ENCODE measurements around the gene UBE2D4.
"Not testable (repeated sequence)": the region's sequence is repeated elsewhere in the genome, so short reads cannot be mapped to it uniquely, and the experiment has no call there.

UBE2D4 gene

DNA sequence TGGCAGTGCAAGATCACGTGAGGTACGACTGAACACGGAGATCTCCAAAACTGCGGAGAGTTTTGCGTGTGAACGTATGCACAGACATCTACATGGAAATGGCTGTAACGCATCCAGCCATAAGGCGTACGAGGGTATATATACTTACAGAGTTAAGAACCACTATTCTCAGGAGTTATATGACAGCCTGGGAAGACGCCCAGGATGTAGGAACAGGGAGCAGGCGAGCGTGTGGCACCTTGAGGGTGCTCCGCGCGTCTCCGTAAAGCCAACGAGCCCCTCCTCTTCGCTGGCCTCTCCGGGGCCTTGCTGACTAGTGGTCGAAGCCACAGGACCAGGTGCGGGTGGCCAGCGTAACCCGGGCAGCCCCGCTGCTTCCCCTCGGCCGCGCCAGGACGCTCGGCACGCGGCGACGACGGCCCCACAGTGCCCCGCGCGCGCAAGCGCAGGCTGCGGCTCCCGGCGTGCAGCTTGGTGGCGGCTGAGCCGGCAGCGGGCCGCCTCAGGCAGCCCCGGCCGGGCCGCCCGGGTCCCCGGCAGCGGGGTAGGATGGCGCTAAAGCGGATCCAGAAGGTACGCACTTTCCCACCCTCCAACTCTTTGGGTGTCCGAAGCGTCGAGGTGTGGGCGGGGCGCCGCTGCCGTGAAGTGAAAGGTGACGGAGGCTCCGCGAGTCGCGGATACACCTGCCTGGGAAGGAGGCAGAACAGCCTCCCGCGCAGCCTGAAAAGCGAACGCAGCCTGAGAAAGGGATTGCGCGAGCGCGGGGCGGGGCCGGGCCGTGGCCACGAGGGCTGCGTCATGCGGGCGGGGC, at the start of gene UBE2D4:
UBE2D4 (plus strand) TSS at position 453 of the 814 bp plus-strand sequence; CDS start at position 550, 97 bp downstream.
- peak; percentile 56 to 80 for DNase-seq (ENCODE audit: low read depth in 2 of 2)

DNA sequence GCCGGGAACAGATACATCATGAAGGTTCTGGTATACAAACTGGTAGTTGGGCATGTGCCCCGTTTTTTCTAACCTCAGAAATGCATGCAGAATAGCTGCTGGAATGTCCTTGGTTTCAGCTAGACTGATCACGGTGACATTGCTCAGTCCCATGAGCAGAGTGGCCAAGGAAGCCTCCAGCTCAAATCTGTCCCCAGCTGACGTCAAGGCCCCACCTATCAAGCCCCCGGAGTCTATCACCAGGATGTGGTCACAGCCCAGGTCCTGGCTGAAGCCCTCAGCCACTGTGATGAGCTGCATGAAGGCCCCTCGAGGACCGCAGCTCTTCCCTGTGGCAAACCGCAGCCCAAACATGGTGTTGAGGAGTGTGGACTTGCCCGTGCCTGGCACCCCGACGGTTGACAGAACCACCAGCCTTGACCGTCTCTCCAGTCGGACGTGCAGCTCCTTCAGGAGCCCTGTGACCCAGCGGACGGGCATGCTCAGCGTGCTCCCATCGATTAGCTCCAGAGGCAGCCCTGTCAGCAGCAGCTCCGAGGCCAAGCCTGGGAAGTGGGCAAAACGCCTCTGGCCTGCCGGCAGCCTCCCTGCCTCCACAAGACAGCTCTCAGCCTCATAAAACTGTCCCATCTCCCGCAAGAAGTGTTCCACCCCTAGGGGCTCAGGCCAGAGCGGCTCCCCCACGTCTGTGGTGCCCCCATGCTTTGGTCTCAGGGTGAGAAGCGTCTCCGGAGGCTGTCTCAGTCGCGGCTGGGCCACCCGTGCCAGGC, 49.1 kb upstream of the UBE2D4 start:
- DNase-seq (ENCODE audit: low read depth in 2 of 2): no peak

DNA sequence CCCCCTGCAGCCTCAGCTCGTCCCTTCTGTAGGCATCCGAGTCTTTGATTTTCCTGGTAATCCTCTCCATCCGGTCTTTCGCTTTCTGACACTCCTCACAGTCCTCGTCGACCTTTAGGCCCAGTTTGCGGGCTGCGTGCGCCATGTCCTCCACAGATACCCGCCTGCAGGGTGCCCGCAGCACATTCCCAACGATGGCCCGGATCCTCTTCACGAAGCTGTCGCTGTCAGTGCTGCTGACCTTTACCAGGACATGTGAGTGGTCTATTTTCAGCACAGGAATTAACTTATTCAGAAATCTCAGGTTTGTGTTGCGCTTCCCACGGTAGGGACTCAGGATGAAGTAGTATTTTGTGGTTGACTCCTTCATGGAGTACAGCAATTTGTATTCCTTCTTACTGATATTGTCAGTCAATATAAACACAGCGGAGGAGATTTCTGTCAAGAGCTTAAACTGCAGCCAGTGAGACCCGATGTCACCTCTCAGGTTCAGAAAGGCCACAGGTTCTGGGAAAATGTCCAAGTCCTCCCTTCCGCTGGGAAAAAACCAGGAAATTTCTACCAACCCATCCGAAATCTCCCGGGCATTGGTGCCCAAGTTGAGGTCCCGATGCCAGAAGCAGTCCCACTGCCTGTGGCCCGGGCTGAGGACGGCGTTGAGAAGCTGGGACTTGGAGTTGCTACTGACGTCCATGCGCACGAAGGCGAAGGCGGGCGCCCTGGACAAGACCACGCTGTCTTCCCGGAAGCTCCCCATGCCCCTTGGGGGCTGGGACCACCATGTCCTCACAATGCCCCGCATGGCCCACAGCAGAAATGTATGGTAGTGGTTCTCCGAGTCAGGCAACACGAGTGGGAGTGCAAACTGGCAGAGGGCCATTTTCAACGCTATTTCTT, 48.0 kb upstream of the UBE2D4 start:
- no peak for DNase-seq (ENCODE audit: low read depth in 2 of 2)

- DNase-seq (ENCODE audit: low read depth in 2 of 2): no peak
Observed at GRCh38 chr7:43878867-43879266, 47.4 kb upstream of the UBE2D4 start.

GRCh38 chr7:43879477-43879876, 46.8 kb upstream of the UBE2D4 start:
- no peak for DNase-seq (ENCODE audit: low read depth in 2 of 2)

- DNase-seq (ENCODE audit: low read depth in 2 of 2): no peak
Observed at GRCh38 chr7:43880596-43880995, 45.6 kb upstream of the UBE2D4 start.

DNA sequence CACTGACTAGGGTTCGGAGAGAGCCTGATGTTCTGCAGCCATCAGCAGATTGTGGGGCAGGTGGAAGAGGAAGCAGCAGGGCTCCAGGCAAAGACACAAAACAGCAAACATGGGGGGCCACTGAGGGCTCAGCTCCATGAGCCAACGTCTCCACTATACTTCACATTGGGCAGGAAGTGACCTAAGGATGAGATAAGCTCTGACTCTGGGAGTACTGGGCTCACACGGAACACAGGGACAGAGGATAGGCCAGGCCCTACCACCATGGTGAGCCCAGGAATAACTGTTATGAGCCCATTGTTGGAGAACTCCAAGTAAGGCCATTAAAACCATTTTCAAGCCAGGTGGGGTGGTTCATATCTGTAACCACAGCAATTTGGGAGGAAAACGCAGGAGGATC, 42.0 kb upstream of the UBE2D4 start:
- no peak for DNase-seq (ENCODE audit: low read depth in 2 of 2)

DNA sequence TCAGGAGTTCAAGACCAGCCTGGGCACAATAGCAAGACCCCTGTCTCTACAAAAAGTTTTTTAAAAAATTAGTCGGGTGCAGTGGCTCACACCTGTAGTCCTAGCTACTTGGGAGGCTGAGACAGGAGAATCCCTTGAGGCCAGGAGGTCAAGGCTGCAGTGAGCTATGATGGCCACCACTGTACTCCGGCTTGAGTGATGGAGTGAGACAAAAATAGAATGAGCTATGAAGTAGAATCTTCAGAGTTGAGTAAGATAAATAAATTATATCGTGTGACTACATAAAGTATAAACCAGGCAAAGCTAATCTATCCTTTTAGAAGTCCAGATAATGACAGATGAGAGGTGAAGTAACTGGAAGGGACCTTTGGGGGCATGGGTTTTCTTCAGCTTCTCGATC, 41.6 kb upstream of the UBE2D4 start:
- no peak for DNase-seq (ENCODE audit: low read depth in 2 of 2)

- DNase-seq (ENCODE audit: low read depth in 2 of 2): no peak
Observed at GRCh38 chr7:43888993-43889945, 37.0 kb upstream of the UBE2D4 start.

DNA sequence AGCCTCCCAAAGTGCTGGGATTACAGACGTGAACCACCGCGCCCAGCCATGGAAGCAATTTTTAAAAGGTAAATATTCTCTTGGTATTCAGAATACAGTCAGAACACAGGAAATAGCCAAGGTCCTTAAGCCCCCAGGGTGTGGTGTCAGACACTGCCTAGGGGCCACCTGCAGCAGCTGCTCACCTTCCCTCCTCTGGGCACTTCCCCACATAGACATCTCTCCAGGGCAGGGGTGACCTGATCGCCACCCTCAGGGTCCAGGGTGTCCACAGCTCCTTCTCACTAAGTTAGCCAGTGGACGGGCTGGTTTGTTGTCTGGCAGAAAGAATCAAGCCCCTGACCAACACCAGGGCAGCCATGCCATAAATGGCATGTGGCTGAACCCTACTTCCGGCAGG, 35.8 kb upstream of the UBE2D4 start:
- no peak for DNase-seq (ENCODE audit: low read depth in 2 of 2)

DNA sequence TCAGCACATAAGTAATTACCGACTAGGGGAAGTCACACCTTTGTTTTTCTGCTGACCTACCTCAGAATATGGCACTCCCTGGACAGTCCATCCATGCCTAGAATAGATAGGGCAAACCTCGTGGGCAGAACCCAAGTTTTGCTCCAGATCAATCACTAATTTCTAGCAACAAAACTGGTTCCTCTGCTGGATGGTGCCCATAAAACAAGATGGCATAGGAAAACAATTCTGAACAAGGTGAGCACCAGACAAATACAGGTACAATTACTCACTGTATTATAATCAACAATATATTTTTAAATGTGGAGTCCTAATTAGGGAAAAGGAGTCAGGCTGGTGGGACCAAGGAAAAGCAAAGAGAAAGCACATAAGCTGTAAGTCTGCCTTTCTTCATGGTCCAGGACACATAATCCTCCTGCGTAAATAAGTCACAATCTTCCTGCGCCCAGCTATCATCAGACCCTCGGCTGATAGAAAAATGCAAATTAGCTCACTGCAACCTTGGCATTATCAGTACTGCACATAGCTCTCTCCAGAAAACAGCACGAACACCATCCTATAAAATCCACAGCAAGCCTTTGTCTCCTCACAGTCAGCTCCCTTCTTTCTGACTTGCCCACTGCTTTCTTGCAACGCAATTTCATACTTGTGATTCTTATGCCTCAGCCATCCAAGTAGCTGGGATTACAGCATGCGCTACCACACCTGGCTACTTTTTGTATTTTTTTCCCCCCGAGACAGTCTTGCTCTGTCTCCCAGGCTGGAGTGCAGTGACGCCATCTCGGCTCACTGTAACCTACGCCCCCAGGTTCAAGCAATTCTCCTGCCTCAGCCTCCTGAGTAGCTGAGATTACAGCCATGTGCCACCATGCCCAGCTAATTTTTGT, 34.9 kb upstream of the UBE2D4 start:
- DNase-seq (ENCODE audit: low read depth in 2 of 2): no peak

- DNase-seq (ENCODE audit: low read depth in 2 of 2): no peak
Observed at GRCh38 chr7:43895847-43896415, 30.3 kb upstream of the UBE2D4 start.

DNA sequence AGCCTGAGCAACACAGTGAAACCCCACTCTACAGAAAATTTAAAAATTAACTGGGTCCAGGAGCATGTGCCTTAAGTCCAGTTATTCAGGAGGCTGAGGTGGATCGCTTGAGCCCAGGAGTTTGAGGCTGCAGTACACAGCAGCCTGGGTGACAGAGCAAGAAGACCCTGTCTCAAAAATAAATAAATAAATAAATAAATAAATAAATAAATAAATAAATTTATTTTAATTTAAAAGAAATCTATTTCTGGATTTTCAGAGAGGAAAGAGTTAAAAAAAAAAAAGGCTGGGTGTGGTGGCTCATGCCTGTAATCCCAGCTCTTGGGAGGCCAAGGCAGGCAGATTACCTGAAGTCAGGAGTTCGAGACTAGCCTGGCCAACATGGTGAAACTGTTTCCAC, 27.7 kb upstream of the UBE2D4 start:
- not testable (repeated sequence) for DNase-seq (ENCODE audit: low read depth in 2 of 2)

- no peak for DNase-seq (ENCODE audit: low read depth in 2 of 2)
Observed at GRCh38 chr7:43902542-43903054, 23.6 kb upstream of the UBE2D4 start.

GRCh38 chr7:43904533-43905208, 21.6 kb upstream of the UBE2D4 start:
- no peak for DNase-seq (ENCODE audit: low read depth in 2 of 2)

DNA sequence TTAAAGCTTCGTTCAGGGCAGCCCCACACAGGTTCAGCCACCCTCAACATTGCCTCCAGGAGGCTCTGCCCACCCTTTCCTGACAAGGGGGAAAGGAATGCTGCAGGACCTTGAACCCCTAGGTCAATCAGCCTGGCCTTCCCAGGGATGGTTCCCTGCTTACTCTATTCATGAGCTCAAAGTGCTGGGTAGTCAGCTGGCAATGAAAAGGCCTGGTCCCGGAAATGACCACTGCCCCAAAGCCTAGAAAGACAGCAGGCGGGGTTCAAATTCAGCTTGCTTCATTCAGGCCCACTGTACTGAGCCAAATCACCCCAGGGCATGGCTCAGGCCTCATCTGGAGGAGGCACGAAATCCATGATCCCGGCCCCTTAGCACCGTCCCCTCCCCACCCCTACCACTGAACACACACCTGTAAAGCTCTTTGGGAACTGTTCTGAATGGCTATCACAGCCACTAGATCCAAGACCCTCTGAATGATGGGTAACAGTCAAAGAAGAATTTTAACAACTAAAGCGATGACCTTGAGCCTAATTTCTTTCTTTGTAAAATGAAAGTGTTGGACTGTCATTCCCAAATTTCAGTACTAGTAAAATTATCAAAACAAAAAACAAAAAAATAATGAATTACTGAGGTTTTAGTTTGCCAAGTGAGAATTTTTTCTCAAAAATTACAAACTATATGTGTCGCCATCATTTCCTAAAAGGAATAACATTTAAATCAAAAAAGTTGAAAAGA, 20.9 kb upstream of the UBE2D4 start:
- DNase-seq (ENCODE audit: low read depth in 2 of 2): no peak

GRCh38 chr7:43905956-43906330, 20.3 kb upstream of the UBE2D4 start:
- DNase-seq (ENCODE audit: low read depth in 2 of 2): no peak

Measured in stimulated activated CD4-positive, alpha-beta T cell treated with anti-CD3 and anti-CD28 coated beads, Interleukin-1b, Interleukin-23, amount 100 ng/mL, for 1 hour (primary cell).